ENCODE measurements around the gene TTF1. TPM values are rescaled to one million over a fixed set of nuclear protein-coding genes. Genes with fewer than 3 reads are reported as not detected.

Gene TTF1
- total RNA-seq, 1 donor from 2014 or later, result 9.4 TPM

DNA sequence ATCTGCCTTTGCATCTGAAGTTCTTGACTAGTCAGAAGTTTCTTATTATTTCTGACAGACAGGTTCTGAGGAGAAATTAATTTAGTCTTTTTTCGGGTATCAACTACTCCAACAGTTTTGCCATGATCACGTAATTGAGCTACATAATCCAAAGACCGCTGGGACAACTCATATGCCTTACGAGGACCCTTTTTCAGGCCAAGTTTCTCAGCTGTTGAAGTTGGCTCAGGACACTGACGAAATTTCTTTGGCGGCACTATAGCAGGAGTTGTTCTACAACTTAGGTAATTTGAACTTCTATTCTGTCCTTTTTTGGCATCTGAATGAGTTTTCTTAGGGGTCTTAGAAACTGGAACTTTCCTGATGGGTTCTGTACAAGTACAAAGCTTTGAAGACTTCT, 79.1 kb downstream of the TTF1 start:
- H3K9me3 ChIP-seq (ENCODE audit: control insufficient read depth in 3 of 3, low read length in 3 of 3), result no peaks in the 10 kb centered on the region
- no peak overlapping the region for H3K9ac ChIP-seq (ENCODE audit: low read depth in 1 of 3, low read length in 3 of 3)
- H3K27me3 ChIP-seq (ENCODE audit: control insufficient read depth in 3 of 3, insufficient read depth in 3 of 3, low read length in 3 of 3), result no peaks in the 10 kb centered on the region
- H3K27ac ChIP-seq (ENCODE audit: low read depth, low read length), result peak overlapping the region; percentile 59
- peaks cover 0 to 10% (median 7%) of the 10 kb centered on the region in 3 donors for H3K4me1 ChIP-seq (ENCODE audit: control insufficient read depth in 3 of 3, insufficient read depth in 3 of 3, low read length in 3 of 3)
- H3K4me3 ChIP-seq (ENCODE audit: low read length in 3 of 3), result no peak overlapping the region
- peaks cover 18 to 46% (median 35%) of the 10 kb centered on the region in 3 donors for H3K36me3 ChIP-seq (ENCODE audit: control insufficient read depth in 3 of 3, insufficient read depth in 3 of 3, low read length in 3 of 3)

Small RNAs within 50 kb of the gene (small RNA-seq; reads per million reads assigned to genes)
- 5.3 reads per million, percentile 90 among the genes with 10 or more reads in this experiment for gene RNU5D-2P

Other genes starting within 250 kb of the TTF1 start
- gene NTNG2, start 244.8 kb downstream of the TTF1 start, total RNA-seq, result under 0.01 TPM
- gene SETX, start 51.9 kb downstream of the TTF1 start, total RNA-seq, result 47.5 TPM
- gene CFAP77, start 3.4 kb upstream of the TTF1 start, total RNA-seq, result not detected
- gene BARHL1, start 175.8 kb upstream of the TTF1 start, total RNA-seq, result not detected

Measured in skeletal muscle tissue (tissue), 5 donors.